GM12878 (cell line): ENCODE measurements around the gene MUC5B.

Source experiments
- E2F8 ChIP-seq: fragments of 450-650 bp; IDR thresholded peaks from 2 replicates; pipeline ENCODE4 v1.6.1; 2018; ENCODE audit warnings: mild to moderate bottlenecking, low read depth, moderate library complexity; ENCODE audit not compliant: partially characterized antibody
- GABPA ChIP-seq: IDR thresholded peaks from 2 replicates; pipeline ENCODE4 v1.6.1; 2014; ENCODE audit warnings: antibody characterized with exemption, low read depth, mild to moderate bottlenecking, inconsistent platforms
- NFYB ChIP-seq: IDR thresholded peaks from 2 replicates; pipeline ENCODE4 v1.6.1; 2011; ENCODE audit warnings: low read depth, mild to moderate bottlenecking, low read length, improper control_type of control experiment, moderate library complexity; ENCODE audit not compliant: insufficient read depth
- NRF1 ChIP-seq: conservative IDR thresholded peaks from 2 replicates; pipeline ENCODE4 v1.6.1; 2011; ENCODE audit warnings: mild to moderate bottlenecking, low read depth, low read length, improper control_type of control experiment
- POLR2A ChIP-seq: IDR thresholded peaks from 2 replicates; pipeline ENCODE4 v1.6.1; 2011; ENCODE audit warnings: low read depth, mild to moderate bottlenecking, low read length
- POU2F2 ChIP-seq: IDR thresholded peaks from 3 replicates; pipeline ENCODE4 v1.6.1; 2011; ENCODE audit warnings: low read depth, mild to moderate bottlenecking, low read length, borderline replicate concordance
- RFX5 ChIP-seq: IDR thresholded peaks from 2 replicates; pipeline ENCODE4 v1.6.1; 2011; ENCODE audit warnings: low read depth, low read length, improper control_type of control experiment
- YY1 ChIP-seq: IDR thresholded peaks from 2 replicates; pipeline ENCODE4 v1.6.1; 2011; ENCODE audit warnings: low read depth, mild to moderate bottlenecking, low read length
- ZBTB40 ChIP-seq: fragments of 450-650 bp; IDR thresholded peaks from 2 replicates; pipeline ENCODE4 v1.6.1; 2016; ENCODE audit warnings: mild to moderate bottlenecking, moderate library complexity, borderline replicate concordance
- TF ChIP-seq, protein P1 (sequence below), 3 experiments: IDR thresholded peaks in 2 of 3; conservative IDR thresholded peaks in 1 of 3; 2 replicates each; pipeline ENCODE4 v1.5.1; 2011; ENCODE audit warnings: low read depth in 3 of 3, low read length in 3 of 3, mild to moderate bottlenecking in 3 of 3, control low read depth in 2 of 3, moderate library complexity in 2 of 3, inconsistent platforms in 1 of 3, mixed read lengths in 1 of 3; ENCODE audit not compliant: control insufficient read depth in 2 of 3, insufficient read depth in 1 of 3; ENCODE audit errors: extremely low read depth in 1 of 3

DNA sequence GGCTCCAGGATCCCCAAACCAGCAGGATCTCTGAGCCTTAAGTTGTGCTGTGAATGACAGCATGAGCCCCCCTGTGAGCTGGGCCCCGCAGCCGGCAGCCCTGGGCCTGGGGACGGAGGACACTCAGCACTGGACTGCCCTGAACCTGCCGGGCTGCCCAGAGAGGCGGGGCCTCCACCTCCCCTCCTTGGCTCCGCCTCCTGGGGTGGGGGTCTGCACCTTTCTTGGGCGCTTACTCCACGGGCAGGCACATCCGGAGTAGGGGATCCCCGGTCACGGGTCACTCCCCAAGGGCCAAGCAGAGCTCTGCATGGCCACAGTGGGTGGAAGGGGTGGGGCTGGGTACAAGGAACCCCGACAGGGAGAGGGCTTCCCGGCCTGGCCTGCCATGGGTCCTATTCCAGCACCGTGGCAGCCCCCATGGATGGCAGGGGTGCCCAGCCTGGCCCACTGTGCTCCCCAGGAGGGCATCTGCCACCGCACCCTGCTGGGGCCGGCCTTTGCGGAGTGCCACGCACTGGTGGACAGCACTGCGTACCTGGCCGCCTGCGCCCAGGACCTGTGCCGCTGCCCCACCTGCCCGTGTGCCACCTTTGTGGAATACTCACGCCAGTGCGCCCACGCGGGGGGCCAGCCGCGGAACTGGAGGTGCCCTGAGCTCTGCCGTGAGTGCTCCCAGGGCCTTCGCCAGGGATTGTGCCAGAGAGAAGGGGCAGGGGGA is 5.4 kb downstream of the MUC5B start:
- TF ChIP-seq POLR2A (no peak), POU2F2 (no peak), NRF1 (no peak), YY1 (no peak), E2F8 (no peak), NFYB (no peak), ZBTB40 (no peak), RFX5 (no peak), GABPA (no peak)
- TF ChIP-seq, protein P1, sequence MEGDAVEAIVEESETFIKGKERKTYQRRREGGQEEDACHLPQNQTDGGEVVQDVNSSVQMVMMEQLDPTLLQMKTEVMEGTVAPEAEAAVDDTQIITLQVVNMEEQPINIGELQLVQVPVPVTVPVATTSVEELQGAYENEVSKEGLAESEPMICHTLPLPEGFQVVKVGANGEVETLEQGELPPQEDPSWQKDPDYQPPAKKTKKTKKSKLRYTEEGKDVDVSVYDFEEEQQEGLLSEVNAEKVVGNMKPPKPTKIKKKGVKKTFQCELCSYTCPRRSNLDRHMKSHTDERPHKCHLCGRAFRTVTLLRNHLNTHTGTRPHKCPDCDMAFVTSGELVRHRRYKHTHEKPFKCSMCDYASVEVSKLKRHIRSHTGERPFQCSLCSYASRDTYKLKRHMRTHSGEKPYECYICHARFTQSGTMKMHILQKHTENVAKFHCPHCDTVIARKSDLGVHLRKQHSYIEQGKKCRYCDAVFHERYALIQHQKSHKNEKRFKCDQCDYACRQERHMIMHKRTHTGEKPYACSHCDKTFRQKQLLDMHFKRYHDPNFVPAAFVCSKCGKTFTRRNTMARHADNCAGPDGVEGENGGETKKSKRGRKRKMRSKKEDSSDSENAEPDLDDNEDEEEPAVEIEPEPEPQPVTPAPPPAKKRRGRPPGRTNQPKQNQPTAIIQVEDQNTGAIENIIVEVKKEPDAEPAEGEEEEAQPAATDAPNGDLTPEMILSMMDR (IDR thresholded peaks at IDR 0.05 in 2 of 3, conservative IDR thresholded peaks at IDR 0.05 in 1 of 3; ENCODE audit: control insufficient read depth in 2 of 3, extremely low read depth in 1 of 3, insufficient read depth in 1 of 3, low read depth in 3 of 3, low read length in 3 of 3): no peak
